ENCODE results near the gene TGM5.

- TF ChIP-seq CTCF (IDR thresholded peaks at IDR 0.05): peak in 9 of 12 donors; percentile 24 to 57 (median 37)
- TF ChIP-seq POLR2A (IDR thresholded peaks at IDR 0.05): peak in 1 of 2 donors; percentile 89
Measured at GRCh38 chr15:43185157-43186002, 81.3 kb downstream of the TGM5 start, which contains the start of gene CCNDBP1.

Data from heart left ventricle (tissue), 13 donors.